Stimulated activated CD8-positive, alpha-beta memory T cell treated with anti-CD3 and anti-CD28 coated beads, Interleukin-2, amount 100 ng/mL, for 1 hour (primary cell): Measurements from ENCODE around the gene HPSE2.
"Not testable (repeated sequence)": the region's sequence is repeated elsewhere in the genome, so short reads cannot be mapped to it uniquely, and the experiment has no call there.

Experiments used
- DNase-seq, 2 donors: peaks; one replicate each; pipeline ENCODE4 v3.0.0-alpha.2; 2020; ENCODE audit warnings: low read depth in 2 of 2

Gene HPSE2

DNA sequence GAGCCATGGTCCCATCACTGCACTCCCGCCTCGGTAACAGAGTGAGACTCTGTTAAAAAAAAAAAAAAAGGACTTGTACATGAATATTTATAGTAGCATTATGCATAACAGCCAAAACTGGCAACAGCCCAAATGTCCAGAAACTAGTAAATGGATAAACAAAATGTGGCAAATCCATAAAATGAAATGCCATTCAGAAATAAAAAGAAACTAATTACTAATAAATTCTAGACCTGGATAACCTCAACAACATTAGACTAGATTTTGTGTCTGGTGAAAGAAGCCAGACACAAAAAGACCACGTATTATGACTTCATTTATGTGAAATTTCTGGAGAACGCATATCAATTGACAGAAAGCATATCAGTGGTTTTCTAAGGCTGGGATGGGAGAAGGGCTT is 74.5 kb downstream of the HPSE2 start:
- no peak for DNase-seq

GRCh38 chr10:99143651-99144050 is 92.0 kb downstream of the HPSE2 start:
- DNase-seq = no peak

DNA sequence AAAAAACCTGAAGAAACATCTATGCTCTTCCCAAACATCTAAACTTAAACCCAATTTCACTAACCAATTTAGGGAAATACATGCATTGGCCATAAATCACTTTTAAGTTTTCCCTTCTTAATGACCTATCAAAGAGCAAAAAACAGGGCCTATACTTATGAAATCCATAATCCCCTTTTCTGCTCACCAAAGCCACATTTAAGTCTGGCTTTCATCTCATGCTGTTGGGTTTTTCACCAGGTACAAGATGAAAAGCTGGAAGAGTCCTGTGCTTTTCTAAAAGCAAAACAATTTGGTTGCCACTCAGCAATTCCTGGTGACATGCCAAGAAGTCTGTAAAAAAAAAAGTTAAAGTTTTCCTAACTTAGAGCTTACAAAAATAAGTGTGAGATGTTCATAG is 92.6 kb downstream of the HPSE2 start:
- DNase-seq = no peak

- DNase-seq = not testable (repeated sequence)
These were observed 102.8 kb downstream of the HPSE2 start for GRCh38 chr10:99132897-99133296.

DNA sequence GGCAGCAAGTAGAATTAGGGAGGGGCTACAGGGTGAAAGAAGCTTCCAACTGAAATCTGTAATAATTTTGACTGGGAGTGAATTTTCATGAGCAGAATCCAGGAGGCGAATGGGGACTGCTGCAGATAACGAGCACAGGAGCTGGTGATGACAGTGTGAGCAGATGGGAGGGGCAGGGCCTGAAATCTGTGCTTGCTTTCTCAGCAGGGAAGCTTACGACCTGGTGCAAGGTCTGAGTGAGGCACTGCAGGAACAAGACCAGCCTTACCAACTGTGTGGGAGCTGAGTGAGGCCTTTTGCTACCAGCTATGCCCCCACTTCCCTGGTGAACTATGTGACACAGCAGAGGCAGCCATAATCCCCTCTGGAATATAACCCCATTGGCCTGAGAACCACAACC is 109.8 kb downstream of the HPSE2 start:
- no peak for DNase-seq

- no peak for DNase-seq
These were observed 111.3 kb downstream of the HPSE2 start for GRCh38 chr10:99124376-99124775.

- DNase-seq = no peak
These were observed 111.8 kb downstream of the HPSE2 start for GRCh38 chr10:99123851-99124250.

DNA sequence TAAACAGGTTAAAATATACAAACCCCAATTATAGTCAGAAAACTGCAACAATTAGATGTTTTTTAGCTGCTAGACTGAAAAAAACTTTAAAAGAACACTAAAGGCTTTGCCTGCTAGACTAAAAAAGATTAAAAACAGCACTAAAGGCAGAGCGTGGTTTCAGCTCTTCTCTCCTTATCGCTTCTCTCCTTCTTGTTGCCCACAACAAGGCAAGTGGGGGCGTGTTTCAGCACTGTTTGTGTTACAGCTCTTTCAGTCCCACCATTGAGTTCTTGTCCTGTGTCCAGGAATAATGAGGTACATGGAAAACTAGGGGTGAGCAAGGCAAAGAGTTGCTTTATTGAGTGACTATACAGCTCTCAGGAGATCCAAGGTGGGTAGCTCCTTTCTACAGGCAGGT is 112.3 kb downstream of the HPSE2 start:
- no peak for DNase-seq

GRCh38 chr10:99119258-99119748 is 116.3 kb downstream of the HPSE2 start:
- no peak for DNase-seq

DNA sequence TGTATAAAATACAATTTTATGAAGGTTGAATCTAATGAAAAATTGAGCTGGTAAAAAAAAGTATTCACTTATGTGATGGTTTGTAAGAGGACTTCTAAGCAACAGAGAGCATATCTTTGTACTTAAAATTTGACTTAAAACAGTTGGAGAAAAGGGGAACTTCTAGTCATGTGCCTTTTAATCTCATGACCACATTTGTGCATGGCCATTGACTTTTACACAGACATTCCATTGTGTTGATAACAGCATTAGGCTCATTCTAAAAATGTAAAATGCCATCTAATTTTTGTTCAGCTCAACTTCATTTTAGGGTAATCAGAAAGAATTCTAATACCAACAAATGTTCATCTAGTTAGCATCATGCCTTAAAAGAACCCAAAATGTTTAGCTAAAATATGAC is 119.9 kb downstream of the HPSE2 start:
- no peak for DNase-seq

DNA sequence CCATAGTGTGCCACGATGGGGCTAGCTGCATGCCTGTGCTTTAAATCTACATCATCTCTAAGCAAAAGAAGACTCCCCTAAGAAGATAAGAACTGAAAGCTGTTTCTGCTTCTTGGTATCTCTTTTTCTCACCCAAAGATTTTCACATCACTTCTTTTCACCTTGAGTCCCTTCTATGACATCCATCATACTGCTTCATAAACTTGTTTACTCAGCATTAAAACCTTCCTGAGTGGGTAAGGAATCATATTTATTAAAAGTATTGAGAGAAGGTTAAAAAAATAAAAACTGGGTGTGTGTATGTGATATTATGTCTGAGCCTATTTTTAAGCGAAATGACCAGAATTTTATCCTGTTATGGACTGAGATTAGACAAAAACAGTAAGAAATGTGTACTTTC is 150.3 kb downstream of the HPSE2 start:
- no peak for DNase-seq

DNA sequence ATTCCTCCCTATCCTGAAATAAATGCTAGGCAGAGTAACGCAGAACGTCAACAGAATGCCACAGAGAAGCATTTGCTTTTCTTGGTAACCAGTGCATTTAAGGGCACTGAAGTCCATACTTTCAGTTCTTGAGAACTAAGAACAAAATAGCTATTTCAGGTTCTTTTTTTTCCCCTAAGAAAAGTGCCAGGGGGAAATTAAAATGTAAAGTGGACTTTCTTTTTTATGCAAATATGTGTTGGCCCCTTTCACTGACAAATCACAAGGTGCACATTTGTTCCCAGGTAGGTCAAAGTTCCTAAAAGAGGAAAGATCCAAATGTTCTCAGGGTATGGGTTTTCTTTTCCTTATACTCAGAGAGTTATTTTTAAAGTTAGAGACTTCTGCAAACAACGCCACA is 151.5 kb downstream of the HPSE2 start:
- DNase-seq = no peak

DNA sequence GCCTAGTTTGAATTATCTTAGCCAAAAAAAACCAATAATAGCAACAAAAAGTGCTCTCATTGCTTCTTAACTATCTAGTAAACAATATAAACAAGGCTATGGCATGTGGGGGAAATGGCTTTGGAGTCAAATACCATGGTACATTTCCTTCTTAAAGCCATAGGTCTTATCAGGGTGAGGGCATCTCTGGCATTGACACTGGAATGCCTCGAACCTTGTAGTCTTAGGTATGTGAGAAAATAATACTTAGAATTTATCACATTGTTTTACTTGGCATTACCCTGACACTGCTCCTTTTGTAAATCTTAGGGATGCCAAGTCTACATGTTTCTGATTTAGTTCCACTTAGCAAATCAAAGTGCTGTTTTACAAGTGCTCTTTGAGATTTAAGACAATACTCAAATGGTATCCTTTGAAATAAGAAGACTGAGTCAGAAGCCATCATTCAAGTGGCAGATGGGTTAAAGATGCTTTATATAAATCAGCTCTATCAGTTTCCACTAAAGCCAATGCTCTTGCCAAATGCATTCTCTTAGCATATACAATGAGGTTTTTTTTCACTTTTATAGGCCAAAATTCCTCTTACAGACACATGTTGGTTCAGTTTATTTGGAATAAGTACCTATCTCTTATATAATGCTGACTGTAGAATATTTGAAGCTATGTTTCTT is 155.2 kb downstream of the HPSE2 start:
- no peak for DNase-seq

DNA sequence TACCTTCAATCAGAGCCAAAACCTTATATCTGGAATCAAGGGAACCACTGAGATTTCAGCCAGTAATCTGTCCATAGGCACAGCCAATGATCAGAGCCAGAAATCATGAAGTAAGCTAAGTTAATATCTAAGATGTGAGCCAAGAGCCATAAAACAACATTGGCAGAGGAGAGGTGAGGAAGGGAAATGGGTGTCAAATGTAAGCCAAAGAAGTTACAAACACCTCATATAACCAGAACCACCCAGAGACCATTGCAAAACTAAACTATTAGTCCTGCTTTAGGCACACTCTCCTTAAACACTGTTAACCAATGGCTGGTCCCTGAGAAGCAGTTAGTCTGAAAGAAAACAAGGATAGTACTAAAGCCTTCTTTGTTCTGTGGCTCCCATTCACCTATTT is 173.1 kb downstream of the HPSE2 start:
- DNase-seq = no peak

GRCh38 chr10:99058762-99059161 is 176.9 kb downstream of the HPSE2 start:
- DNase-seq = no peak

DNA sequence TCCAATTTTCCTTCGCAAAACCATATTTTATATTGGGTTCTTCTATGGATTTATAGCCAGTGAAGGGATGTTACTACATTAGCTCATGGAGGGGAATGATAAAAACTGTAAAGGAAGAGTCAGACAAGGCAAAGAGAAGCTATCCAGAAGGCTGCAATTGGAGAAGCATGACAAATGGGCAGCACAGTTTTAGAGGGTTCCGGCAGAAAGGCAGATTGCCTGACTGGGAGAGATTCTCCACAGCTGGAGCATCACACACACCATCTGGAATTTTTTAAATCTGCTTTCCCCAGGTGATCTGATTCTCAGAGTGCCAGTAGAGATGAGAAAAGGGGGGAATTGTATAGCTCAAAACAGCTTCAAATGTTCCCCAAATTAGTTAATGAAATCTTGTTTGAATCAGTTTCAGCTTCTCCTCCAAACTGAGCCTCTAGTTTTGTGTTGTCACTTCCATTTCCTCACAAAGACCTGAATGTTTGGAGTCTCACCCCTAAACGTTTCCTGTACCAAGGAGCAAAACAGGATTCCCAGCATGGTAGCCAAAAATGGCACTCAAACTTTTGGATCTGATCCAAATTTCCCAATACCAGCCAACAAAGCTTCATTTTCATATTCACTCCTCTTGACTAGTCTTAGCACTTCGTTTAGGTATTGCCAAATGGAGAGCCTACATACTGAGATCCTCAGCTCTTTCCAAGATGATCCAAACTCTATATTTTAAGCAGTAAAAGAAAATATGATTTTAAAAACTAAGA is 177.5 kb downstream of the HPSE2 start:
- no peak for DNase-seq

GRCh38 chr10:99045671-99046070 is 190.0 kb downstream of the HPSE2 start:
- no peak for DNase-seq

DNA sequence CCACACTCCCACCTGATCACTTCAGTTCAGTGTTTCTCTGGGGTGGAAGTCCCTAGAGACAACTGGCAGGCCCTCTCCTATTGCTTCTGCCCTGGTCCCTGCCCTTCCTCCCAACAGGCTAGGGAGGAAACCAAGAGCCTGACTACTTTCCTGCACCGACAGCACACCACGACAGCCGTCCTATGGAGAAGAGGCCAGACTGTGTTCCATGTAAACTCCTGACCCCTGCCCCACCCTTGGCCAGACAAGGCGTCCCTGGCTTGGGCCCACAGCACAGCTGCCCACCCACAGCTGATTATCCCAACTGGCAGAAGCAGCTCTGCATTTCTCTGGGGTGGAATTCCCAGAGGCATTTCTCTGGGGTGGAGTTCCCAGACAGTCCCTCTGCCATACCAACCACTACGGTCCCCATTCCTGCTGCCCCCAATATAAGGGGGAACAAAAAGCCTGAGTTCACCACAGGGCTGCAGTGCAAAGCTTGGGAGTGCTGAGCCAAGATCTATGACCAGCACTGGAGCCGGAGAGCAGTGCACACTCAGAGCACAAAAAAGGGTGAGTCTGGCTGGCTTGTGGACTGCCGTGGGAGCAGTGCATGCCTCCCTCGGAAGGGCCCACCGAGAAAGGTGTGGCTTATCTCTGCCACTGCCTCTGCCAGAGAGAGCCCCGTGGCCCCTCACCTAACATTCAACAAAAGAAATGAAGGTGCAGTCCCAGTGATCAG is 193.4 kb downstream of the HPSE2 start:
- no peak for DNase-seq

DNA sequence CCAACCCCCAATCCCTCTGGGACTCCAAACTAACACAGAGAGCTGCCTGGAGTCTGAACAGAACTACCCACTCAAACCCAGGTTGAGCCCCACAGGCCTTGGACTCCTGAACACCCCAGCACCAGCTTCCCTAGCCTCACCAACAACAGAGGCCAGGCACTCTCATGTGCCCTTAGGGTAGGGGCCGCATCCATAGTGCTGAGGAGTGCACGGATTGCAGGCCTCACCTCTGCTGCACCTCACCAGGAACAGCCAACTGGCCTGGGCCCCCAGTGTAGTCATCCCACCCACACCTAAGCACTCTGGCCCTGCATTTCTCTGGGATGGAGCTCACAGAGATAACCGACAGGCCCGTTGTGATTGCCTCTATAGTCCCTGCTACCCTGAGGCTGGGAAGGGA is 194.2 kb downstream of the HPSE2 start:
- DNase-seq = no peak

DNA sequence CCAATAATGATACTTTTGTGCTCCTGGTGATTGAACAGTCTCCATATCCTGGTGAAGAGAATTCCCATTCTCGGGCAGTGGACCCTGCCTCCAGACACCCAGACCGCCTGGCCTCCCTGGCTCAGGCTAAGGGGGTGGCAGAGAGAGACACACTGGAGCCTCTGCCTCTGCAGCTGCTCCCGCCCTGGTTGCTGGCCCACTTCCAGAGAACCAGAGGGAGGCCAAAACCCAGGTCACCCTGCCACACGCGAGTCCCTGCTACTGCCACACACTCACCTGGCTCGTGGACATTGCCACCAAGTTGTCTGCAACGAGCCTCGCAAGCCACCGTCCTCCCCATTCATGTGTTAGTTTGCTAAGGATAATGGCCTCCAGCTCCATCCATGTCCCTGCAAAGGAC is 221.8 kb downstream of the HPSE2 start:
- no peak for DNase-seq

GRCh38 chr10:99010286-99010685 is 225.4 kb downstream of the HPSE2 start:
- DNase-seq = no peak

DNA sequence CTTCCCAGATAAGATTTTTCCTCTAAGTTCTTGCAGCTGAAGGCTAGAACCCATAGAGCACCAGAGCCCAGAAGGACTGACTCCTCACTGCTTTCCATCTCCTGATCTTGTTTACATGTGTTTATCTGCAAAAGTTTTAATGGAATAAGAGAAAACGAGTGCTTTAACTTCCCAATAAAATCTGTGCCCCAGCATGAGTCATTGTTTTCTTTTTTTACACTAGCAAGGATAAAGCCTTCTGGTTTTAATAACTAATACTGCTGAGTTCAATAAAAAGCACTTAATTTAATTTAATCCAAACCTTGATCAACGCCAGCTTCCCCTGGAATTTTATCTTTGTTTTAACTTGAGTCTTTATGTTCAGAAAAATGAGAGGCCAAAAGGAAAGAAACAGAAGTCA is 227.6 kb downstream of the HPSE2 start:
- no peak for DNase-seq

DNA sequence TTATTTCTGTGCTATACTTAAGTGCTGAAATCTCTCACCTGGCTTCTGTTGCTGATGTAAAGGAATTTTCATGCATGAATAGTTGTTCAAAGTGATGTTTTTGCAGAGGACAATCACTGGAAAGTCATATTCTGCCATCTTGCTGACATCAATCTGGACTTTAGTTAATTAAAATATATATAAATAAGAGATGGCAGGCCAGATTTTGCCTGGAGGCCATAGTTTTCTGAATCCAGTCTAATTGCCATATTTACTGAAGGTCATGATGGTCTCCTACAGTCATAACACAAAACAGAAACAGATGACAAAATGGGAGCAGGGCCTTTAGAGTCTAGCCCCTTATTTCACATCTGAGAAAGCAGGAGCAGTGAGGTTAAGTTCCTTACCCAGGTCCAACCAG is 228.2 kb downstream of the HPSE2 start:
- DNase-seq = no peak
